ENCODE data around the gene NR5A1. TPM values are rescaled to one million over a fixed set of nuclear protein-coding genes. Genes with fewer than 3 reads are reported as not detected.

The NR5A1 gene
- total RNA-seq, 1 donor from 2014 or later = 1.2 TPM

- TF ChIP-seq CTCF (IDR thresholded peaks at IDR 0.05; ENCODE audit: unreplicated experiment) = no peak
- no peak for DNase-seq (ENCODE audit: low spot score)
- Mint-ChIP-seq H3K9me3 (ENCODE audit: unreplicated experiment) (no peaks in the 10 kb centered on the region), H3K4me1 (ENCODE audit: unreplicated experiment) (peaks cover 18% of the 10 kb centered on the region), H3K36me3 (ENCODE audit: low read depth, unreplicated experiment) (peaks cover 9% of the 10 kb centered on the region), H3K4me3 (ENCODE audit: unreplicated experiment) (peak overlapping the region; percentile 14), H3K27me3 (ENCODE audit: unreplicated experiment) (peaks cover 25% of the 10 kb centered on the region), H3K27ac (ENCODE audit: unreplicated experiment) (no peak overlapping the region)
These were observed 7.0 kb downstream of the NR5A1 start for GRCh38 chr9:124500028-124500795.

GRCh38 chr9:124499216-124499615 is 8.0 kb downstream of the NR5A1 start:
- Mint-ChIP-seq H3K27ac (ENCODE audit: unreplicated experiment) (no peak overlapping the region), H3K36me3 (ENCODE audit: low read depth, unreplicated experiment) (peaks cover 9% of the 10 kb centered on the region), H3K9me3 (ENCODE audit: unreplicated experiment) (no peaks in the 10 kb centered on the region), H3K4me1 (ENCODE audit: unreplicated experiment) (peaks cover 18% of the 10 kb centered on the region), H3K4me3 (ENCODE audit: unreplicated experiment) (no peak overlapping the region), H3K27me3 (ENCODE audit: unreplicated experiment) (peaks cover 23% of the 10 kb centered on the region)
- no peak for DNase-seq (ENCODE audit: low spot score)
- TF ChIP-seq CTCF (IDR thresholded peaks at IDR 0.05; ENCODE audit: unreplicated experiment) = no peak

- Mint-ChIP-seq H3K36me3 (ENCODE audit: low read depth, unreplicated experiment) (peaks cover 4% of the 10 kb centered on the region), H3K9me3 (ENCODE audit: unreplicated experiment) (no peaks in the 10 kb centered on the region), H3K4me1 (ENCODE audit: unreplicated experiment) (peaks cover 14% of the 10 kb centered on the region), H3K4me3 (ENCODE audit: unreplicated experiment) (no peak overlapping the region), H3K27me3 (ENCODE audit: unreplicated experiment) (peaks cover 20% of the 10 kb centered on the region), H3K27ac (ENCODE audit: unreplicated experiment) (no peak overlapping the region)
- DNase-seq (ENCODE audit: low spot score) = no peak
- TF ChIP-seq CTCF (IDR thresholded peaks at IDR 0.05; ENCODE audit: unreplicated experiment) = no peak
These were observed 8.6 kb downstream of the NR5A1 start for GRCh38 chr9:124498499-124499146.

GRCh38 chr9:124498040-124498439 is 9.2 kb downstream of the NR5A1 start:
- DNase-seq (ENCODE audit: low spot score) = no peak
- H3K9me3 Mint-ChIP-seq (ENCODE audit: unreplicated experiment) = no peaks in the 10 kb centered on the region
- peaks cover 13% of the 10 kb centered on the region for H3K4me1 Mint-ChIP-seq (ENCODE audit: unreplicated experiment)
- H3K4me3 Mint-ChIP-seq (ENCODE audit: unreplicated experiment) = no peak overlapping the region
- H3K36me3 Mint-ChIP-seq (ENCODE audit: low read depth, unreplicated experiment) = peaks cover 4% of the 10 kb centered on the region
- H3K27me3 Mint-ChIP-seq (ENCODE audit: unreplicated experiment) = peaks cover 18% of the 10 kb centered on the region
- H3K27ac Mint-ChIP-seq (ENCODE audit: unreplicated experiment) = no peak overlapping the region
- TF ChIP-seq CTCF (IDR thresholded peaks at IDR 0.05; ENCODE audit: unreplicated experiment) = no peak

- H3K36me3 Mint-ChIP-seq (ENCODE audit: low read depth, unreplicated experiment) = peaks cover 4% of the 10 kb centered on the region
- H3K4me3 Mint-ChIP-seq (ENCODE audit: unreplicated experiment) = no peak overlapping the region
- DNase-seq (ENCODE audit: low spot score) = no peak
- no peak for TF ChIP-seq CTCF (IDR thresholded peaks at IDR 0.05; ENCODE audit: unreplicated experiment)
- no peaks in the 10 kb centered on the region for H3K9me3 Mint-ChIP-seq (ENCODE audit: unreplicated experiment)
- no peak overlapping the region for H3K27ac Mint-ChIP-seq (ENCODE audit: unreplicated experiment)
- H3K27me3 Mint-ChIP-seq (ENCODE audit: unreplicated experiment) = peaks cover 18% of the 10 kb centered on the region
- H3K4me1 Mint-ChIP-seq (ENCODE audit: unreplicated experiment) = peaks cover 13% of the 10 kb centered on the region
These were observed 9.8 kb downstream of the NR5A1 start for GRCh38 chr9:124497441-124497840.

Data from endothelial cell (in vitro differentiated cells).